GM23338 (cell line): ENCODE data around the gene DOCK2. TPM values are rescaled to one million over a fixed set of nuclear protein-coding genes. Genes with fewer than 3 reads are reported as not detected.

Source experiments
- ATAC-seq: fragments of 200-7000 bp; cut with Tn5 transposase; 3 replicates; pipeline ENCODE4 v1.9.1; 2020
- DNase-seq: peaks from one replicate; pipeline ENCODE4 v3.0.0-alpha.2; 2015; ENCODE audit warnings: low spot score
- H2AFZ ChIP-seq: fragments of 200-600 bp; sonication (generic); 2 replicates; pipeline ENCODE4 v1.8.0; 2016; ENCODE audit warnings: antibody characterized with exemption, mild to moderate bottlenecking, moderate library complexity
- H3F3A ChIP-seq: fragments of 200-600 bp; sonication (generic); replicated peaks from 2 replicates; pipeline ENCODE4 v1.8.0; 2017; ENCODE audit warnings: antibody characterized with exemption, mixed run types, low read depth
- H3K27ac ChIP-seq: fragments of 200-600 bp; sonication (generic); 2 replicates; pipeline ENCODE4 v1.6.1; 2016; ENCODE audit warnings: low read depth
- H3K27me3 ChIP-seq: fragments of 200-600 bp; sonication (generic); 2 replicates; pipeline ENCODE4 v1.8.0; 2016; ENCODE audit warnings: mild to moderate bottlenecking, mixed run types, moderate library complexity; ENCODE audit not compliant: insufficient read depth
- H3K36me3 ChIP-seq: fragments of 200-600 bp; sonication (generic); 2 replicates; pipeline ENCODE4 v1.8.0; 2016; ENCODE audit warnings: mild to moderate bottlenecking; ENCODE audit not compliant: insufficient read depth
- H3K4me1 ChIP-seq: fragments of 200-600 bp; sonication (generic); 2 replicates; pipeline ENCODE4 v1.8.0; 2016; ENCODE audit warnings: mild to moderate bottlenecking, moderate library complexity; ENCODE audit not compliant: insufficient read depth
- H3K4me2 ChIP-seq: fragments of 200-600 bp; sonication (generic); 2 replicates; pipeline ENCODE4 v1.7.1; 2017; ENCODE audit warnings: mixed run types
- H3K4me3 ChIP-seq: fragments of 200-600 bp; sonication (generic); 2 replicates; pipeline ENCODE4 v1.6.1; 2016; ENCODE audit warnings: mixed run types
- H3K79me2 ChIP-seq: fragments of 200-600 bp; sonication (generic); replicated peaks from 2 replicates; pipeline ENCODE4 v1.8.0; 2017; ENCODE audit warnings: mild to moderate bottlenecking; ENCODE audit not compliant: insufficient read depth
- H3K9me2 ChIP-seq: fragments of 200-600 bp; sonication (generic); 2 replicates; pipeline ENCODE4 v1.8.0; 2017; ENCODE audit not compliant: insufficient read depth
- H4K20me1 ChIP-seq: fragments of 200-600 bp; sonication (generic); replicated peaks from 2 replicates; pipeline ENCODE4 v1.8.0; 2017; ENCODE audit warnings: mild to moderate bottlenecking; ENCODE audit not compliant: insufficient read depth
- H3K27ac Mint-ChIP-seq: 2 replicates; pipeline ENCODE4 v1.8.0; 2020; ENCODE audit warnings: inconsistent platforms, mild to moderate bottlenecking, moderate library complexity, mixed read lengths
- H3K27me3 Mint-ChIP-seq: 3 replicates; pipeline ENCODE4 v1.8.0; 2022; ENCODE audit warnings: low read depth, mild to moderate bottlenecking, moderate library complexity, mixed read lengths, inconsistent platforms; ENCODE audit not compliant: insufficient read depth, poor library complexity
- H3K36me3 Mint-ChIP-seq: 3 replicates; pipeline ENCODE4 v1.8.0; 2021; ENCODE audit warnings: low read depth, mild to moderate bottlenecking, inconsistent platforms, moderate library complexity, mixed read lengths
- H3K4me1 Mint-ChIP-seq: 3 replicates; pipeline ENCODE4 v1.8.0; 2020; ENCODE audit warnings: mild to moderate bottlenecking, inconsistent platforms, mixed read lengths
- H3K4me3 Mint-ChIP-seq: 3 replicates; pipeline ENCODE4 v1.8.0; 2021; ENCODE audit warnings: moderate library complexity, mild to moderate bottlenecking, inconsistent platforms, mixed read lengths
- H3K9me3 Mint-ChIP-seq: 3 replicates; pipeline ENCODE4 v1.8.0; 2020; ENCODE audit warnings: moderate library complexity, mild to moderate bottlenecking, inconsistent platforms, mixed read lengths
- EZH2 ChIP-seq: fragments of 200-600 bp; sonication (generic); IDR thresholded peaks from one replicate; pipeline ENCODE4 v1.8.0; 2017; ENCODE audit warnings: antibody characterized with exemption, mild to moderate bottlenecking, low read depth; ENCODE audit not compliant: unreplicated experiment
- EZH2phosphoT487 ChIP-seq: fragments of 200-600 bp; sonication (generic); IDR thresholded peaks from one replicate; pipeline ENCODE4 v1.8.1; 2018; ENCODE audit warnings: antibody characterized with exemption; ENCODE audit not compliant: unreplicated experiment
- POLR2AphosphoS5 ChIP-seq: IDR thresholded peaks from 2 replicates; pipeline ENCODE4 v1.6.1; 2016; ENCODE audit warnings: antibody characterized with exemption, low read depth
- STAT1 ChIP-seq: IDR thresholded peaks from one replicate; pipeline ENCODE4 v1.6.1; 2016; ENCODE audit warnings: antibody characterized with exemption; ENCODE audit not compliant: unreplicated experiment
- ZNF114 ChIP-seq: fragments of 250-450 bp; sonication (Bioruptor Pico); IDR thresholded peaks from 2 replicates; pipeline ENCODE4 v1.5.0; 2020; ENCODE audit warnings: mild to moderate bottlenecking, moderate library complexity
- polyA plus RNA-seq: library from polyadenylated mRNA; unstranded; fragments of >200 nt; fragmentation: Nextera tagmentation; extraction: Ambion mirVana; gene quantifications from 2 replicates; pipeline ENCODE4 v1.2.1, GENCODE V29; 2016
- total RNA-seq: library from RNA; depleted of rRNA; stranded (reverse); fragments of >200 nt; shearing (Covaris generic); gene quantifications from 2 replicates; pipeline ENCODE4 v1.2.3, GENCODE V29; 2014
- TF ChIP-seq, protein P1 (sequence below), 2 experiments: fragments of 200-600 bp in 1 of 2; sonication (generic) in 1 of 2; conservative IDR thresholded peaks; 2 replicates each; pipeline versions ENCODE4 v1.5.1 to v1.6.1; 2016 to 2017; ENCODE audit warnings: antibody characterized with exemption in 2 of 2, low read depth in 2 of 2, mild to moderate bottlenecking in 2 of 2, moderate library complexity in 1 of 2
- TF ChIP-seq, protein P2 (sequence below): IDR thresholded peaks from 2 replicates; pipeline ENCODE4 v1.6.1; 2016; ENCODE audit warnings: antibody characterized with exemption
- TF ChIP-seq, protein P3 (sequence below): fragments of 250-450 bp; sonication (Bioruptor Pico); IDR thresholded peaks from 2 replicates; pipeline ENCODE4 v1.5.0; 2020; ENCODE audit warnings: mild to moderate bottlenecking, moderate library complexity
- TF ChIP-seq, protein P4 (sequence below): IDR thresholded peaks from one replicate; pipeline ENCODE4 v1.6.1; 2018; ENCODE audit warnings: antibody characterized with exemption; ENCODE audit not compliant: unreplicated experiment

The DOCK2 gene
- total and polyA plus RNA-seq, 2 experiments from 2014 or later: 3.7 to 9.4 TPM

DNA sequence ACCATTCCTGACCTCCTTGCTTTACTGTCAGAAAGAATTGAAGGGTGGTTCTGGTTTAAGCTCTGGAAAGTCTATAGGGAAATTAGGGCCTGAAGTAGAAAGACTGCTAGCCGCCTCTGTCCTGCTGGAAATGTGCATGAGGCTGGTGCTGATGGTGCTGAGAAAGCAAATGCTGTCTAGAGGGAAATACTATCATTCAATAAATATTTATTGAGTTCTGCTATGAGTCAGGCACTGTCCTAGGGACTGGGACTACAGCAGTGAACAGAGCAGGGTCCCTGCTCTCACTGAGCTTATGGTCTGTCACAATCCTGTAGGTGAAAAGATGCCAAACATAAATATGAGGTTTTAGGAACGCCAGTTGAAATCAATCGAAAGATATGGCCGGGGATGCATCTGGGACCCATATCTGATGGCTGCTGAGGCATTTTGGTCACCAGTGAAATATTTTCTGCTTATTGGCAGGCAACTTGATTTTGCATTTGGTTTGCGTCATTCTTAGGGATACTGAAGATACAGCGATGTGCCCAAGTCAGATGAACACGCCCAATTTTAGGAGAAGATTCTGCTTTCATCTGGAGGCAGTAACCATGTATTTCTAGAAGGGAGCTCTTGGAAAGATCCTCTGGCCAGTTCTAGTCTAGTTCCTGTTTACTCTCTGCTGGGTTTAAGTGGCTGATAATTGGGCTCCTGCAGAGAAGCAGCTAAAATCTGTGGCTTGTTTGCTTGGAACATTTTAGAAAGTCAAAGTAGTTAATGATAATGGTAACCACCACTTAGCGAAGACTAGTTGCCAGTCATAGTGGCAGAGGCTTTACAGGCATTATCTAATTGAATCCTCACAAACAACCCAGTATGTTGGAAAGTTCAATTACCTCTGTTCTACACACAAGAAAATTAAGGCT, 269.9 kb downstream of the DOCK2 start:
- H3K4me2 ChIP-seq: no peak overlapping the region
- no peaks in the 10 kb centered on the region for H3F3A ChIP-seq
- H2AFZ ChIP-seq: no peak overlapping the region
- TF ChIP-seq STAT1: no peak
- TF ChIP-seq EZH2: no peak
- no peak for TF ChIP-seq ZNF114 (CRISPR knock-in tag)
- TF ChIP-seq, protein P1, sequence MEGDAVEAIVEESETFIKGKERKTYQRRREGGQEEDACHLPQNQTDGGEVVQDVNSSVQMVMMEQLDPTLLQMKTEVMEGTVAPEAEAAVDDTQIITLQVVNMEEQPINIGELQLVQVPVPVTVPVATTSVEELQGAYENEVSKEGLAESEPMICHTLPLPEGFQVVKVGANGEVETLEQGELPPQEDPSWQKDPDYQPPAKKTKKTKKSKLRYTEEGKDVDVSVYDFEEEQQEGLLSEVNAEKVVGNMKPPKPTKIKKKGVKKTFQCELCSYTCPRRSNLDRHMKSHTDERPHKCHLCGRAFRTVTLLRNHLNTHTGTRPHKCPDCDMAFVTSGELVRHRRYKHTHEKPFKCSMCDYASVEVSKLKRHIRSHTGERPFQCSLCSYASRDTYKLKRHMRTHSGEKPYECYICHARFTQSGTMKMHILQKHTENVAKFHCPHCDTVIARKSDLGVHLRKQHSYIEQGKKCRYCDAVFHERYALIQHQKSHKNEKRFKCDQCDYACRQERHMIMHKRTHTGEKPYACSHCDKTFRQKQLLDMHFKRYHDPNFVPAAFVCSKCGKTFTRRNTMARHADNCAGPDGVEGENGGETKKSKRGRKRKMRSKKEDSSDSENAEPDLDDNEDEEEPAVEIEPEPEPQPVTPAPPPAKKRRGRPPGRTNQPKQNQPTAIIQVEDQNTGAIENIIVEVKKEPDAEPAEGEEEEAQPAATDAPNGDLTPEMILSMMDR (conservative IDR thresholded peaks at IDR 0.05; ENCODE audit: low read depth in 2 of 2): no peak
- TF ChIP-seq, protein P2, sequence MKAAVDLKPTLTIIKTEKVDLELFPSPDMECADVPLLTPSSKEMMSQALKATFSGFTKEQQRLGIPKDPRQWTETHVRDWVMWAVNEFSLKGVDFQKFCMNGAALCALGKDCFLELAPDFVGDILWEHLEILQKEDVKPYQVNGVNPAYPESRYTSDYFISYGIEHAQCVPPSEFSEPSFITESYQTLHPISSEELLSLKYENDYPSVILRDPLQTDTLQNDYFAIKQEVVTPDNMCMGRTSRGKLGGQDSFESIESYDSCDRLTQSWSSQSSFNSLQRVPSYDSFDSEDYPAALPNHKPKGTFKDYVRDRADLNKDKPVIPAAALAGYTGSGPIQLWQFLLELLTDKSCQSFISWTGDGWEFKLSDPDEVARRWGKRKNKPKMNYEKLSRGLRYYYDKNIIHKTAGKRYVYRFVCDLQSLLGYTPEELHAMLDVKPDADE: no peak
- TF ChIP-seq POLR2AphosphoS5: no peak
- TF ChIP-seq EZH2phosphoT487: no peak
- TF ChIP-seq, protein P3, sequence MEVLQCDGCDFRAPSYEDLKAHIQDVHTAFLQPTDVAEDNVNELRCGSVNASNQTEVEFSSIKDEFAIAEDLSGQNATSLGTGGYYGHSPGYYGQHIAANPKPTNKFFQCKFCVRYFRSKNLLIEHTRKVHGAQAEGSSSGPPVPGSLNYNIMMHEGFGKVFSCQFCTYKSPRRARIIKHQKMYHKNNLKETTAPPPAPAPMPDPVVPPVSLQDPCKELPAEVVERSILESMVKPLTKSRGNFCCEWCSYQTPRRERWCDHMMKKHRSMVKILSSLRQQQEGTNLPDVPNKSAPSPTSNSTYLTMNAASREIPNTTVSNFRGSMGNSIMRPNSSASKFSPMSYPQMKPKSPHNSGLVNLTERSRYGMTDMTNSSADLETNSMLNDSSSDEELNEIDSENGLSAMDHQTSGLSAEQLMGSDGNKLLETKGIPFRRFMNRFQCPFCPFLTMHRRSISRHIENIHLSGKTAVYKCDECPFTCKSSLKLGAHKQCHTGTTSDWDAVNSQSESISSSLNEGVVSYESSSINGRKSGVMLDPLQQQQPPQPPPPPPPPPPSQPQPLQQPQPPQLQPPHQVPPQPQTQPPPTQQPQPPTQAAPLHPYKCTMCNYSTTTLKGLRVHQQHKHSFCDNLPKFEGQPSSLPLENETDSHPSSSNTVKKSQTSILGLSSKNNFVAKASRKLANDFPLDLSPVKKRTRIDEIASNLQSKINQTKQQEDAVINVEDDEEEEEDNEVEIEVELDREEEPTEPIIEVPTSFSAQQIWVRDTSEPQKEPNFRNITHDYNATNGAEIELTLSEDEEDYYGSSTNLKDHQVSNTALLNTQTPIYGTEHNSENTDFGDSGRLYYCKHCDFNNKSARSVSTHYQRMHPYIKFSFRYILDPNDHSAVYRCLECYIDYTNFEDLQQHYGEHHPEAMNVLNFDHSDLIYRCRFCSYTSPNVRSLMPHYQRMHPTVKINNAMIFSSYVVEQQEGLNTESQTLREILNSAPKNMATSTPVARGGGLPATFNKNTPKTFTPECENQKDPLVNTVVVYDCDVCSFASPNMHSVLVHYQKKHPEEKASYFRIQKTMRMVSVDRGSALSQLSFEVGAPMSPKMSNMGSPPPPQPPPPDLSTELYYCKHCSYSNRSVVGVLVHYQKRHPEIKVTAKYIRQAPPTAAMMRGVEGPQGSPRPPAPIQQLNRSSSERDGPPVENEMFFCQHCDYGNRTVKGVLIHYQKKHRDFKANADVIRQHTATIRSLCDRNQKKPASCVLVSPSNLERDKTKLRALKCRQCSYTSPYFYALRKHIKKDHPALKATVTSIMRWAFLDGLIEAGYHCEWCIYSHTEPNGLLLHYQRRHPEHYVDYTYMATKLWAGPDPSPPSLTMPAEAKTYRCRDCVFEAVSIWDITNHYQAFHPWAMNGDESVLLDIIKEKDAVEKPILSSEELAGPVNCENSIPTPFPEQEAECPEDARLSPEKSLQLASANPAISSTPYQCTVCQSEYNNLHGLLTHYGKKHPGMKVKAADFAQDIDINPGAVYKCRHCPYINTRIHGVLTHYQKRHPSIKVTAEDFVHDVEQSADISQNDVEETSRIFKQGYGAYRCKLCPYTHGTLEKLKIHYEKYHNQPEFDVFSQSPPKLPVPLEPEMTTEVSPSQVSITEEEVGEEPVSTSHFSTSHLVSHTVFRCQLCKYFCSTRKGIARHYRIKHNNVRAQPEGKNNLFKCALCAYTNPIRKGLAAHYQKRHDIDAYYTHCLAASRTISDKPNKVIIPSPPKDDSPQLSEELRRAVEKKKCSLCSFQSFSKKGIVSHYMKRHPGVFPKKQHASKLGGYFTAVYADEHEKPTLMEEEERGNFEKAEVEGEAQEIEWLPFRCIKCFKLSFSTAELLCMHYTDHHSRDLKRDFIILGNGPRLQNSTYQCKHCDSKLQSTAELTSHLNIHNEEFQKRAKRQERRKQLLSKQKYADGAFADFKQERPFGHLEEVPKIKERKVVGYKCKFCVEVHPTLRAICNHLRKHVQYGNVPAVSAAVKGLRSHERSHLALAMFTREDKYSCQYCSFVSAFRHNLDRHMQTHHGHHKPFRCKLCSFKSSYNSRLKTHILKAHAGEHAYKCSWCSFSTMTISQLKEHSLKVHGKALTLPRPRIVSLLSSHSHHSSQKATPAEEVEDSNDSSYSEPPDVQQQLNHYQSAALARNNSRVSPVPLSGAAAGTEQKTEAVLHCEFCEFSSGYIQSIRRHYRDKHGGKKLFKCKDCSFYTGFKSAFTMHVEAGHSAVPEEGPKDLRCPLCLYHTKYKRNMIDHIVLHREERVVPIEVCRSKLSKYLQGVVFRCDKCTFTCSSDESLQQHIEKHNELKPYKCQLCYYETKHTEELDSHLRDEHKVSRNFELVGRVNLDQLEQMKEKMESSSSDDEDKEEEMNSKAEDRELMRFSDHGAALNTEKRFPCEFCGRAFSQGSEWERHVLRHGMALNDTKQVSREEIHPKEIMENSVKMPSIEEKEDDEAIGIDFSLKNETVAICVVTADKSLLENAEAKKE (CRISPR knock-in tag): no peak
- TF ChIP-seq, protein P4, sequence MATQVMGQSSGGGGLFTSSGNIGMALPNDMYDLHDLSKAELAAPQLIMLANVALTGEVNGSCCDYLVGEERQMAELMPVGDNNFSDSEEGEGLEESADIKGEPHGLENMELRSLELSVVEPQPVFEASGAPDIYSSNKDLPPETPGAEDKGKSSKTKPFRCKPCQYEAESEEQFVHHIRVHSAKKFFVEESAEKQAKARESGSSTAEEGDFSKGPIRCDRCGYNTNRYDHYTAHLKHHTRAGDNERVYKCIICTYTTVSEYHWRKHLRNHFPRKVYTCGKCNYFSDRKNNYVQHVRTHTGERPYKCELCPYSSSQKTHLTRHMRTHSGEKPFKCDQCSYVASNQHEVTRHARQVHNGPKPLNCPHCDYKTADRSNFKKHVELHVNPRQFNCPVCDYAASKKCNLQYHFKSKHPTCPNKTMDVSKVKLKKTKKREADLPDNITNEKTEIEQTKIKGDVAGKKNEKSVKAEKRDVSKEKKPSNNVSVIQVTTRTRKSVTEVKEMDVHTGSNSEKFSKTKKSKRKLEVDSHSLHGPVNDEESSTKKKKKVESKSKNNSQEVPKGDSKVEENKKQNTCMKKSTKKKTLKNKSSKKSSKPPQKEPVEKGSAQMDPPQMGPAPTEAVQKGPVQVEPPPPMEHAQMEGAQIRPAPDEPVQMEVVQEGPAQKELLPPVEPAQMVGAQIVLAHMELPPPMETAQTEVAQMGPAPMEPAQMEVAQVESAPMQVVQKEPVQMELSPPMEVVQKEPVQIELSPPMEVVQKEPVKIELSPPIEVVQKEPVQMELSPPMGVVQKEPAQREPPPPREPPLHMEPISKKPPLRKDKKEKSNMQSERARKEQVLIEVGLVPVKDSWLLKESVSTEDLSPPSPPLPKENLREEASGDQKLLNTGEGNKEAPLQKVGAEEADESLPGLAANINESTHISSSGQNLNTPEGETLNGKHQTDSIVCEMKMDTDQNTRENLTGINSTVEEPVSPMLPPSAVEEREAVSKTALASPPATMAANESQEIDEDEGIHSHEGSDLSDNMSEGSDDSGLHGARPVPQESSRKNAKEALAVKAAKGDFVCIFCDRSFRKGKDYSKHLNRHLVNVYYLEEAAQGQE: no peak
- peaks cover 9% of the 10 kb centered on the region; the same call in 2 of the 3 replicates for H3K4me1 Mint-ChIP-seq
- no peaks in the 10 kb centered on the region for H3K79me2 ChIP-seq
- H3K27me3 Mint-ChIP-seq: no peaks in the 10 kb centered on the region
- H3K36me3 Mint-ChIP-seq: no peaks in the 10 kb centered on the region
- no peak overlapping the region for H3K27ac ChIP-seq
- H3K4me1 ChIP-seq: no peaks in the 10 kb centered on the region
- H3K27me3 ChIP-seq: no peaks in the 10 kb centered on the region
- no peaks in the 10 kb centered on the region for H3K36me3 ChIP-seq
- H3K9me3 Mint-ChIP-seq: no peaks in the 10 kb centered on the region
- ATAC-seq (no peak), DNase-seq (no peak)
- H3K9me2 ChIP-seq: no peaks in the 10 kb centered on the region
- no peak overlapping the region for H3K27ac Mint-ChIP-seq
- H4K20me1 ChIP-seq: no peaks in the 10 kb centered on the region
- H3K4me3 ChIP-seq: no peak overlapping the region
- H3K4me3 Mint-ChIP-seq: no peak overlapping the region
